A549 (cell line): Measurements from ENCODE around the gene PRR5L. TPM values are rescaled to one million over a fixed set of nuclear protein-coding genes. Genes with fewer than 3 reads are reported as not detected.
A peak's percentile ranks its signal among the peaks of the same experiment; 100 is the strongest.

ENCODE experiments used
- ATAC-seq, 2 experiments: fragments of 200-7000 bp in 1 of 2; fragments of >200 bp in 1 of 2; cut with Nextera tagmentation in 1 of 2; cut with Tn5 transposase in 1 of 2; 3 replicates each; pipeline versions ENCODE4 v1.8.0 to v1.9.1; 2018 to 2020; ENCODE audit warnings: mild to moderate bottlenecking in 1 of 2, moderate library complexity in 1 of 2
- CTCF ChIA-PET: fragments of 300-600 bp; sonication (Branson Sonifier 250); formaldehyde crosslinking; extraction: SDS; loops from one replicate; lab custom pipeline; 2021; ENCODE audit warnings: antibody characterized with exemption, inconsistent platforms; lab: Yijun Ruan, JAX
- POLR2A ChIA-PET: fragments of 350-600 bp; formaldehyde crosslinking; extraction: SDS; loops from one replicate; lab custom pipeline; 2021; ENCODE audit warnings: antibody characterized with exemption, inconsistent platforms; lab: Yijun Ruan, JAX
- DNase-seq, 2 experiments: peaks; one replicate each; pipeline versions ENCODE4 v3.0.0 to v3.0.0-alpha.2; 2011 to 2016; ENCODE audit warnings: low read depth in 1 of 2, low spot score in 1 of 2
- FAIRE-seq: peaks from 2 replicates; lab custom pipeline; 2011; peaks lifted over from hg19 to GRCh38; lab: Jason Lieb, UNC
- H3K27ac ChIP-seq, 2 experiments: fragments of >200 bp; sonication (Bioruptor Twin); formaldehyde crosslinking; 3 replicates each; pipeline ENCODE4 v1.5.1; 2016 to 2017
- H3K4me1 ChIP-seq: fragments of >200 bp; sonication (Bioruptor Twin); formaldehyde crosslinking; 3 replicates; pipeline ENCODE4 v1.6.1; 2016
- H3K4me2 ChIP-seq: fragments of >200 bp; sonication (Bioruptor Twin); formaldehyde crosslinking; 3 replicates; pipeline ENCODE4 v1.6.1; 2016
- H3K4me3 ChIP-seq: fragments of >200 bp; sonication (Bioruptor Twin); formaldehyde crosslinking; 3 replicates; pipeline ENCODE4 v1.5.1; 2016
- H3K9me3 ChIP-seq: fragments of >200 bp; sonication (Bioruptor Twin); formaldehyde crosslinking; 3 replicates; pipeline ENCODE4 v1.6.1; 2016
- EHF ChIP-seq: fragments of 250-450 bp; sonication (Bioruptor Pico); IDR thresholded peaks from 2 replicates; pipeline ENCODE4 v1.5.0; 2020; ENCODE audit warnings: mild to moderate bottlenecking
- ESRRA ChIP-seq: fragments of 150-350 bp; IDR thresholded peaks from 2 replicates; pipeline ENCODE4 v1.6.1; 2014; ENCODE audit warnings: mild to moderate bottlenecking, low read length, borderline replicate concordance
- JUN ChIP-seq, 2 experiments: fragments of >200 bp; sonication (Bioruptor Twin); formaldehyde crosslinking; IDR thresholded peaks; 2 replicates in 1 of 2; 3 replicates in 1 of 2; pipeline ENCODE4 v1.6.1; 2016 to 2017
- POLR2A ChIP-seq: IDR thresholded peaks from 2 replicates; pipeline ENCODE4 v1.6.1; 2012; ENCODE audit warnings: mild to moderate bottlenecking, low read length
- RAD21 ChIP-seq, 2 experiments: fragments of >200 bp in 1 of 2; sonication (Bioruptor Twin) in 1 of 2; formaldehyde crosslinking in 1 of 2; IDR thresholded peaks in 1 of 2; conservative IDR thresholded peaks in 1 of 2; 2 replicates in 1 of 2; 3 replicates in 1 of 2; pipeline ENCODE4 v1.6.1; 2012 to 2018; ENCODE audit warnings: inconsistent platforms in 1 of 2
- SMC3 ChIP-seq: fragments of >200 bp; sonication (Bioruptor Twin); formaldehyde crosslinking; IDR thresholded peaks from 3 replicates; pipeline ENCODE4 v1.6.1; 2018; ENCODE audit warnings: inconsistent platforms
- WGBS: methylation state at CpG from one replicate; pipeline ENCODE4 v1.1.6; 2017; ENCODE audit errors: missing lambda C conversion rate; 5-methylcytosine and 5-hydroxymethylcytosine counted together
- polyA plus RNA-seq, 4 experiments: library from polyadenylated mRNA; depleted of rRNA in 3 of 4; stranded (reverse); fragments of >200 nt; fragmentation: RNase III in 1 of 4; extraction: RNeasy Plus Mini Kit Qiagen cat#74134 plus additional on column Dnase treatment in 1 of 4; gene quantifications; 2 replicates in 3 of 4; 3 replicates in 1 of 4; pipeline ENCODE4 v1.2.3, GENCODE V29; 2011 to 2017
- TF ChIP-seq, protein P1 (sequence below): IDR thresholded peaks from 2 replicates; pipeline ENCODE4 v1.6.1; 2012; ENCODE audit warnings: low read depth, borderline replicate concordance
- TF ChIP-seq, protein P2 (sequence below): IDR thresholded peaks from 2 replicates; pipeline ENCODE4 v1.6.1; 2012
- TF ChIP-seq, protein P3 (sequence below): fragments of >200 bp; sonication (Bioruptor Twin); formaldehyde crosslinking; IDR thresholded peaks from 3 replicates; pipeline ENCODE4 v1.5.1; 2016
- TF ChIP-seq, protein P4 (sequence below): fragments of 250-450 bp; sonication (Bioruptor Pico); IDR thresholded peaks from 2 replicates; pipeline ENCODE4 v1.5.0; 2020; ENCODE audit warnings: low read depth, mild to moderate bottlenecking, moderate library complexity
- TF ChIP-seq, protein P5 (sequence below): fragments of 450-650 bp; IDR thresholded peaks from 2 replicates; pipeline ENCODE4 v1.6.1; 2014; ENCODE audit warnings: antibody characterized with exemption

The PRR5L gene
- polyA plus RNA-seq, 2 of the 4 experiments (the other 2 are of a cell fraction), result 6.9 to 12.1 TPM

DNA sequence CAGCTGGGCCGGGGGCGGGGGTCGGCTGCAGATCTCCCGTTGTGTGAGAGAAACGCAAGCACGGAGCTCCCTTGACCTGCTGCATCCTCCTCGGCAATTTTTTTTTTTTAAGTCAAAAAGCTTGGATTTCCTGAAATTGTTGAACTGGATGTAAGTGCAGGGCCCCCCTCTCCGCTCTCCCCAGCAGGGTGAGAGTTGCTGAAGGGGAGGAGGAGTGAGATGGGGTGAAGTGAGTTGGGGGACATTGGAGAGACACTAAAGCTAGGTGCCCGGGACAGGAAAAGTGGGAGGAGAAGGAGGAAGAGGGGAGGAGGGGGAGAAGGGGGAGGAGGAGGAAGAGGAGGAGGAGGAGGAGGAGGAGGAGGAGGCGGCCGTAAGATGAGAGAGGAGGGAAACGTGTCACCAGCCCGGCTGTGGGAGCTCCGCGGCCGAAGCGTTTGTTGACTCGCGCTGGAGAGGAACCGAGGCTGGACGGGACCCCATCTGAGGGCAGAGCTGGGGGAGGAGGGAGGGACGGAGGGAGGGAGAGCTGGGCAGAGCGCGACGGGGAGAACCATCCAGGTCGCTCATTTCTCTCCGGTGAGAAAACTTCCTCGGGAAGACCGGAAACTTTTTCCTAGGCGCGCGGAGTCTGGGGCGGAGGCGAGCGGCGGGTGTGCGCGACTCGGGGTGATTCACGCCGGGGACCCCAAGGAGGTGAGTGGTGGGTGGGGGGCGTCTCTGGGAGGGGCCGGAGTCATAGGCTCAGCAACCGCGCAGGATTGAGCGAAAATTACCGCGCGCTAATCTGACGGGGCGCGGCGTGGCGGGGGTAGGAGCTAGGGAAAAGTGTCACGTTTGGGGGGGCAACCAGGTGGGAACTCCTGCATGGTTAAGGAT lies 80.2 kb downstream of the PRR5L start:
- WGBS, result 3% methylated on average over 29 of the region's 55 CpGs
- Histone ChIP-seq H3K4me3 (peak overlapping the region; percentile 70), H3K9me3 (no peaks in the 10 kb centered on the region), H3K4me1 (peaks cover 18% of the 10 kb centered on the region), H3K27ac (peak overlapping the region; percentile 61 to 84), H3K4me2 (peak overlapping the region; percentile 95)
- ChIA-PET POLR2A (interaction anchor here (0.6 to 1.1 kb wide), 3 partner anchors 55 to 80 kb away, joined by 4 to 9 read pairs (median 6); partner anchors contain the start of gene PRR5L), CTCF (interaction anchor here (1.1 to 6.1 kb wide), 26 partner anchors 12 to 134 kb away, joined by 3 to 51 read pairs (median 6); partner anchors contain the start of genes PRR5L and TRAF6)
- peak; percentile 50 to 51 for ATAC-seq
- TF ChIP-seq, protein P1, sequence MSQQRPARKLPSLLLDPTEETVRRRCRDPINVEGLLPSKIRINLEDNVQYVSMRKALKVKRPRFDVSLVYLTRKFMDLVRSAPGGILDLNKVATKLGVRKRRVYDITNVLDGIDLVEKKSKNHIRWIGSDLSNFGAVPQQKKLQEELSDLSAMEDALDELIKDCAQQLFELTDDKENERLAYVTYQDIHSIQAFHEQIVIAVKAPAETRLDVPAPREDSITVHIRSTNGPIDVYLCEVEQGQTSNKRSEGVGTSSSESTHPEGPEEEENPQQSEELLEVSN, result peak; percentile 26; the same call in 1 of the 2 replicates
- TF ChIP-seq POLR2A (peak; percentile 24; the same call in 1 of the 2 replicates), EHF (no peak)
- TF ChIP-seq, protein P2, sequence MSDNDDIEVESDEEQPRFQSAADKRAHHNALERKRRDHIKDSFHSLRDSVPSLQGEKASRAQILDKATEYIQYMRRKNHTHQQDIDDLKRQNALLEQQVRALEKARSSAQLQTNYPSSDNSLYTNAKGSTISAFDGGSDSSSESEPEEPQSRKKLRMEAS, result 0 out of 2 replicates have a peak, but pooled peaks have one; percentile 52
- peak in 1 of 2 experiments; percentile 20 for DNase-seq
- no peak for FAIRE-seq

DNA sequence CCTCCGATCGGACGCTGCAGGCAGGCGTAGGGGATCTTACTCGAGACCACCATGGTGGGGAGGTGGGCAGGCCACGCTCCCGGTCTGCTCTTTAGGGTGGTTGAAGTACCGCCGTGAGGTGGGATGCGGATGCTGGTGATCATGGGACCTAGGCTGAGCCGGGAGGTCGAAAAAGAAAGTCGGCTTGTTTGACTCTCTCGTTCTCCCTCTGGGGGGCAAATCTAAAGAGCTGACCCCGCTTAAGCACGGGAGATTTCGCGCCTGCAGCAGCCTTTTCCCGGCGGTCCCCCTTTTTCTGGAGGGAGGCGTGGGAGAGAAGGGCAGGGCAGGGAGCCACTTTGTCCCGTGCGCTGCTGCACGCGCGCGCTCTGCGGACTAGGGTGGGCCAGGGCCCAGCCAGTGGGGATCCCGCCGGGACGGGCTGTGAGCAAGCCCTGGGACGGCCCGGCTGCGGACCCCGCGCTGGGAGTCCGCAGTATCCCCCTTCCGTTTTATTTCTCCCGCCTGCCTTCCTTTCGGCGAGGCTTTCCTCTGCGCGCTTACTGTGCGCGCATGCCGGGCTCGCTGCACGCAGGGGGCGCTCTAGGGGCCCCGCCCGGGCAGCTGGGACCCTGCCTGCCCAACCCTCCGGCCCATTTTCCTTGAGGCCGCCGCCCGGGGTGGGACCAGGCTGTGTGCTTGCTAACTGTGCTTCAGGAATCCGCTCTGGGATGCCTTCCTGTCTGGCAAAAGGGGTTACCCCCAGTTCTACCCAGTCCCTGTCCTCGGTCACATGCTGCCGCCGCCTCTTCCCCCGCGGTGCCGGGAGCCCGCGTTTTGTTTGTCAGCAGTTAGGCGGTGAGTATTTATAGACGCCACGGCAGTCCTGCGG lies 81.0 kb downstream of the PRR5L start:
- Histone ChIP-seq H3K4me2 (peak overlapping the region; percentile 95), H3K4me3 (peak overlapping the region; percentile 70), H3K27ac (peak overlapping the region; percentile 61 to 84), H3K4me1 (peaks cover 17% of the 10 kb centered on the region), H3K9me3 (no peaks in the 10 kb centered on the region)
- DNase-seq, result peak; percentile 52 to 56
- FAIRE-seq, result no peak
- under 1% methylated on average over 52 of the region's 68 CpGs for WGBS
- CTCF ChIA-PET, result interaction anchor here (0.5 to 6.1 kb wide), 44 partner anchors 9 to 744 kb away, joined by 3 to 51 read pairs (median 4); partner anchors contain the start of gene PRR5L
- POLR2A ChIA-PET, result interaction anchor here (0.6 to 1.1 kb wide), 2 partner anchors 55 to 210 kb away, joined by 3 to 4 read pairs; no protein-coding TSS in a partner anchor
- peak; percentile 82 to 93 for ATAC-seq
- TF ChIP-seq, protein P2, result peak; percentile 90
- TF ChIP-seq, protein P3, sequence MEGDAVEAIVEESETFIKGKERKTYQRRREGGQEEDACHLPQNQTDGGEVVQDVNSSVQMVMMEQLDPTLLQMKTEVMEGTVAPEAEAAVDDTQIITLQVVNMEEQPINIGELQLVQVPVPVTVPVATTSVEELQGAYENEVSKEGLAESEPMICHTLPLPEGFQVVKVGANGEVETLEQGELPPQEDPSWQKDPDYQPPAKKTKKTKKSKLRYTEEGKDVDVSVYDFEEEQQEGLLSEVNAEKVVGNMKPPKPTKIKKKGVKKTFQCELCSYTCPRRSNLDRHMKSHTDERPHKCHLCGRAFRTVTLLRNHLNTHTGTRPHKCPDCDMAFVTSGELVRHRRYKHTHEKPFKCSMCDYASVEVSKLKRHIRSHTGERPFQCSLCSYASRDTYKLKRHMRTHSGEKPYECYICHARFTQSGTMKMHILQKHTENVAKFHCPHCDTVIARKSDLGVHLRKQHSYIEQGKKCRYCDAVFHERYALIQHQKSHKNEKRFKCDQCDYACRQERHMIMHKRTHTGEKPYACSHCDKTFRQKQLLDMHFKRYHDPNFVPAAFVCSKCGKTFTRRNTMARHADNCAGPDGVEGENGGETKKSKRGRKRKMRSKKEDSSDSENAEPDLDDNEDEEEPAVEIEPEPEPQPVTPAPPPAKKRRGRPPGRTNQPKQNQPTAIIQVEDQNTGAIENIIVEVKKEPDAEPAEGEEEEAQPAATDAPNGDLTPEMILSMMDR, result peak; percentile 78
- TF ChIP-seq JUN (IDR thresholded peaks at IDR 0.05) (0 out of 5 replicates have a peak, but pooled peaks of 1 of the 2 experiments have one; percentile 25), POLR2A (0 out of 2 replicates have a peak, but pooled peaks have one; percentile 22), ESRRA (no peak), SMC3 (peak; percentile 65), RAD21 (conservative IDR thresholded peaks at IDR 0.05 in 1 of 2, IDR thresholded peaks at IDR 0.05 in 1 of 2) (peak; percentile 30 to 62; a peak in 4 of 5 replicates)
- TF ChIP-seq, protein P4, sequence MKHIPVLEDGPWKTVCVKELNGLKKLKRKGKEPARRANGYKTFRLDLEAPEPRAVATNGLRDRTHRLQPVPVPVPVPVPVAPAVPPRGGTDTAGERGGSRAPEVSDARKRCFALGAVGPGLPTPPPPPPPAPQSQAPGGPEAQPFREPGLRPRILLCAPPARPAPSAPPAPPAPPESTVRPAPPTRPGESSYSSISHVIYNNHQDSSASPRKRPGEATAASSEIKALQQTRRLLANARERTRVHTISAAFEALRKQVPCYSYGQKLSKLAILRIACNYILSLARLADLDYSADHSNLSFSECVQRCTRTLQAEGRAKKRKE (CRISPR knock-in tag), result no peak
- TF ChIP-seq, protein P5, sequence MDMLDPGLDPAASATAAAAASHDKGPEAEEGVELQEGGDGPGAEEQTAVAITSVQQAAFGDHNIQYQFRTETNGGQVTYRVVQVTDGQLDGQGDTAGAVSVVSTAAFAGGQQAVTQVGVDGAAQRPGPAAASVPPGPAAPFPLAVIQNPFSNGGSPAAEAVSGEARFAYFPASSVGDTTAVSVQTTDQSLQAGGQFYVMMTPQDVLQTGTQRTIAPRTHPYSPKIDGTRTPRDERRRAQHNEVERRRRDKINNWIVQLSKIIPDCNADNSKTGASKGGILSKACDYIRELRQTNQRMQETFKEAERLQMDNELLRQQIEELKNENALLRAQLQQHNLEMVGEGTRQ, result 0 out of 2 replicates have a peak, but pooled peaks have one; percentile 18
- TF ChIP-seq, protein P1, result peak; percentile 86
